H9 (cell line): ENCODE data around the gene DDX25. TPM values are rescaled to one million over a fixed set of nuclear protein-coding genes. Genes with fewer than 3 reads are reported as not detected.
A peak's percentile ranks its signal among the peaks of the same experiment; 100 is the strongest.

Source experiments
- DNase-seq: peaks from one replicate; pipeline ENCODE4 v3.0.0-alpha.2; 2017
- H2AFZ ChIP-seq: one replicate; pipeline ENCODE4 v1.6.1; 2013; ENCODE audit warnings: mild to moderate bottlenecking, low read length, control low read depth, moderate library complexity
- H2AK5ac ChIP-seq: 2 replicates; pipeline ENCODE4 v1.6.1; 2013; ENCODE audit warnings: low read length, control low read depth, mixed read lengths; ENCODE audit not compliant: insufficient read length
- H2BK120ac ChIP-seq: one replicate; pipeline ENCODE4 v1.6.1; 2013; ENCODE audit warnings: low read depth, mild to moderate bottlenecking, low read length, control low read depth, inconsistent platforms; ENCODE audit not compliant: poor library complexity, severe bottlenecking
- H2BK12ac ChIP-seq: 2 replicates; pipeline ENCODE4 v1.6.1; 2013; ENCODE audit warnings: low read length, control low read depth, mixed read lengths, low read depth; ENCODE audit not compliant: insufficient read length
- H2BK15ac ChIP-seq: 2 replicates; pipeline ENCODE4 v1.6.1; 2013; ENCODE audit warnings: low read depth, low read length, control low read depth
- H2BK20ac ChIP-seq: one replicate; pipeline ENCODE4 v1.6.1; 2013; ENCODE audit warnings: low read depth, mild to moderate bottlenecking, low read length, control low read depth, inconsistent platforms; ENCODE audit not compliant: poor library complexity, severe bottlenecking
- H2BK5ac ChIP-seq: 2 replicates; pipeline ENCODE4 v1.6.1; 2013; ENCODE audit warnings: low read length, control low read depth, mixed read lengths; ENCODE audit not compliant: insufficient read length
- H3K14ac ChIP-seq: 2 replicates; pipeline ENCODE4 v1.6.1; 2013; ENCODE audit warnings: low read length, control low read depth; ENCODE audit not compliant: insufficient read depth
- H3K18ac ChIP-seq: 2 replicates; pipeline ENCODE4 v1.6.1; 2013; ENCODE audit warnings: low read depth, mild to moderate bottlenecking, mixed read lengths, low read length, control low read depth; ENCODE audit not compliant: insufficient read length
- H3K23ac ChIP-seq: 2 replicates; pipeline ENCODE4 v1.6.1; 2013; ENCODE audit warnings: low read length, control low read depth, mixed read lengths, low read depth; ENCODE audit not compliant: insufficient read length
- H3K23me2 ChIP-seq: 2 replicates; pipeline ENCODE4 v1.6.1; 2013; ENCODE audit warnings: low read depth, mild to moderate bottlenecking, mixed read lengths, low read length, control low read depth; ENCODE audit not compliant: insufficient read length, poor library complexity, severe bottlenecking
- H3K27ac ChIP-seq: 2 replicates; pipeline ENCODE4 v1.5.1; 2013; ENCODE audit warnings: low read length, control low read depth, mixed read lengths, low read depth; ENCODE audit not compliant: insufficient read length
- H3K27me3 ChIP-seq: 2 replicates; pipeline ENCODE4 v1.6.1; 2013; ENCODE audit warnings: low read length, control low read depth, inconsistent platforms; ENCODE audit not compliant: insufficient read depth
- H3K4ac ChIP-seq: 2 replicates; pipeline ENCODE4 v1.6.1; 2013; ENCODE audit warnings: low read depth, mild to moderate bottlenecking, control low read depth, inconsistent platforms, low read length, moderate library complexity
- H3K4me1 ChIP-seq: 2 replicates; pipeline ENCODE4 v1.6.1; 2013; ENCODE audit warnings: low read length, control low read depth, inconsistent platforms; ENCODE audit not compliant: insufficient read depth
- H3K4me2 ChIP-seq: 2 replicates; pipeline ENCODE4 v1.6.1; 2013; ENCODE audit warnings: low read length, control low read depth, mixed read lengths; ENCODE audit not compliant: insufficient read length, insufficient read depth
- H3K56ac ChIP-seq: 2 replicates; pipeline ENCODE4 v1.6.1; 2013; ENCODE audit warnings: low read depth, mild to moderate bottlenecking, mixed read lengths, low read length, control low read depth; ENCODE audit not compliant: insufficient read length
- H3K79me1 ChIP-seq: 2 replicates; pipeline ENCODE4 v1.6.1; 2013; ENCODE audit warnings: low read depth, mild to moderate bottlenecking, moderate library complexity, low read length, control low read depth, inconsistent platforms; ENCODE audit not compliant: insufficient read depth, poor library complexity, severe bottlenecking
- H3K79me2 ChIP-seq: 2 replicates; pipeline ENCODE4 v1.6.1; 2013; ENCODE audit warnings: low read length, control low read depth, inconsistent platforms; ENCODE audit not compliant: insufficient read depth
- H3K9ac ChIP-seq: 2 replicates; pipeline ENCODE4 v1.6.1; 2013; ENCODE audit warnings: low read length, control low read depth, mixed read lengths; ENCODE audit not compliant: insufficient read length; ENCODE audit errors: extremely low read depth
- H3K9me3 ChIP-seq: one replicate; pipeline ENCODE4 v1.6.1; 2013; ENCODE audit warnings: low read depth, low read length, inconsistent platforms; ENCODE audit not compliant: control insufficient read depth
- H3T11ph ChIP-seq: one replicate; pipeline ENCODE4 v1.6.1; 2013; ENCODE audit warnings: mild to moderate bottlenecking, low read length, control low read depth, inconsistent platforms
- H4K20me1 ChIP-seq: one replicate; pipeline ENCODE4 v1.6.1; 2013; ENCODE audit not compliant: control insufficient read depth, insufficient read length, insufficient read depth
- H4K5ac ChIP-seq: 2 replicates; pipeline ENCODE4 v1.6.1; 2013; ENCODE audit warnings: low read depth, mild to moderate bottlenecking, mixed read lengths, low read length, control low read depth; ENCODE audit not compliant: insufficient read length
- H4K8ac ChIP-seq: replicated peaks from 2 replicates; pipeline ENCODE4 v1.6.1; 2013; ENCODE audit warnings: low read length, control low read depth, mixed read lengths, low read depth; ENCODE audit not compliant: insufficient read length
- H4K91ac ChIP-seq: 2 replicates; pipeline ENCODE4 v1.6.1; 2013; ENCODE audit warnings: low read depth, mild to moderate bottlenecking, moderate library complexity, mixed read lengths, low read length, control low read depth; ENCODE audit not compliant: insufficient read length
- H3K27ac Mint-ChIP-seq, 3 experiments: 2 replicates in 2 of 3; 3 replicates in 1 of 3; pipeline ENCODE4 v1.8.0; 2020 to 2021; ENCODE audit warnings: mixed read lengths in 3 of 3, mild to moderate bottlenecking in 1 of 3, moderate library complexity in 1 of 3
- H3K27me3 Mint-ChIP-seq: 2 replicates; pipeline ENCODE4 v1.8.0; 2021; ENCODE audit warnings: low read depth, mild to moderate bottlenecking, moderate library complexity, mixed read lengths
- H3K36me3 Mint-ChIP-seq, 3 experiments: 2 replicates in 2 of 3; 3 replicates in 1 of 3; pipeline ENCODE4 v1.8.0; 2020 to 2021; ENCODE audit warnings: low read depth in 3 of 3, mixed read lengths in 3 of 3; ENCODE audit not compliant: insufficient read depth in 1 of 3
- H3K4me1 Mint-ChIP-seq, 2 experiments: 2 replicates each; pipeline ENCODE4 v1.8.0; 2020; ENCODE audit warnings: mixed read lengths in 2 of 2
- H3K4me3 Mint-ChIP-seq, 2 experiments: 2 replicates in 1 of 2; 3 replicates in 1 of 2; pipeline ENCODE4 v1.8.0; 2020 to 2021; ENCODE audit warnings: mild to moderate bottlenecking in 2 of 2, mixed read lengths in 2 of 2, moderate library complexity in 1 of 2
- H3K9me3 Mint-ChIP-seq, 2 experiments: 2 replicates in 1 of 2; 3 replicates in 1 of 2; pipeline ENCODE4 v1.8.0; 2020; ENCODE audit warnings: mild to moderate bottlenecking in 2 of 2, mixed read lengths in 2 of 2, moderate library complexity in 1 of 2
- WGBS: extraction: QIAGEN DNeasy Blood & Tissue Kit; methylation state at CpG from one replicate; pipeline ENCODE4 v1.1.7; 2013; ENCODE audit warnings: missing lambda C conversion rate, low lambda C conversion rate, mixed read lengths; ENCODE audit not compliant: insufficient read length; ENCODE audit errors: extremely low coverage; 5-methylcytosine and 5-hydroxymethylcytosine counted together
- total RNA-seq: library from RNA; stranded (reverse); gene quantifications from 2 replicates; pipeline ENCODE4 v1.2.1, GENCODE V29; 2021
- TF ChIP-seq, protein P1 (sequence below): fragments of 200-600 bp; sonication (generic); conservative IDR thresholded peaks from 3 replicates; pipeline ENCODE4 v1.8.0; 2021; ENCODE audit warnings: antibody characterized with exemption, mild to moderate bottlenecking

DDX25 gene
- total RNA-seq, 1 experiment from 2014 or later = 6.9 TPM

GRCh38 chr11:125873881-125874555, 30.3 kb upstream of the DDX25 start:
- peak overlapping the region in 1 of 2 experiments; percentile 60; a peak in 2 of 5 replicates for H3K4me3 Mint-ChIP-seq
- H3K27me3 Mint-ChIP-seq = peaks cover 8% of the 10 kb centered on the region
- TF ChIP-seq, protein P1, sequence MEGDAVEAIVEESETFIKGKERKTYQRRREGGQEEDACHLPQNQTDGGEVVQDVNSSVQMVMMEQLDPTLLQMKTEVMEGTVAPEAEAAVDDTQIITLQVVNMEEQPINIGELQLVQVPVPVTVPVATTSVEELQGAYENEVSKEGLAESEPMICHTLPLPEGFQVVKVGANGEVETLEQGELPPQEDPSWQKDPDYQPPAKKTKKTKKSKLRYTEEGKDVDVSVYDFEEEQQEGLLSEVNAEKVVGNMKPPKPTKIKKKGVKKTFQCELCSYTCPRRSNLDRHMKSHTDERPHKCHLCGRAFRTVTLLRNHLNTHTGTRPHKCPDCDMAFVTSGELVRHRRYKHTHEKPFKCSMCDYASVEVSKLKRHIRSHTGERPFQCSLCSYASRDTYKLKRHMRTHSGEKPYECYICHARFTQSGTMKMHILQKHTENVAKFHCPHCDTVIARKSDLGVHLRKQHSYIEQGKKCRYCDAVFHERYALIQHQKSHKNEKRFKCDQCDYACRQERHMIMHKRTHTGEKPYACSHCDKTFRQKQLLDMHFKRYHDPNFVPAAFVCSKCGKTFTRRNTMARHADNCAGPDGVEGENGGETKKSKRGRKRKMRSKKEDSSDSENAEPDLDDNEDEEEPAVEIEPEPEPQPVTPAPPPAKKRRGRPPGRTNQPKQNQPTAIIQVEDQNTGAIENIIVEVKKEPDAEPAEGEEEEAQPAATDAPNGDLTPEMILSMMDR = no peak
- no peak overlapping the region for H3K56ac ChIP-seq
- no peak overlapping the region for H2AFZ ChIP-seq
- no peaks in the 10 kb centered on the region for H3K27me3 ChIP-seq
- no peak overlapping the region for H2BK20ac ChIP-seq
- H3K4me1 Mint-ChIP-seq = peaks cover 9 to 15% of the 10 kb centered on the region in 2 experiments
- peak overlapping the region in 1 of 3 experiments; percentile 47; a peak in 1 of 7 replicates for H3K27ac Mint-ChIP-seq
- H3K36me3 Mint-ChIP-seq = peaks cover 0 to 6% (median 0%) of the 10 kb centered on the region in 3 experiments; a peak in 2 of 7 replicates
- H3K9ac ChIP-seq = no peak overlapping the region
- no peaks in the 10 kb centered on the region for H4K20me1 ChIP-seq
- no peak overlapping the region for H3K27ac ChIP-seq
- no peaks in the 10 kb centered on the region for H3K4me1 ChIP-seq
- H4K5ac ChIP-seq = no peak overlapping the region
- H3K4me2 ChIP-seq = no peak overlapping the region
- no peak overlapping the region for H2BK5ac ChIP-seq
- peaks cover 6 to 13% of the 10 kb centered on the region in 2 experiments; a peak in 3 of 5 replicates for H3K9me3 Mint-ChIP-seq
- H3K14ac ChIP-seq = no peak overlapping the region
- H3K23me2 ChIP-seq = no peaks in the 10 kb centered on the region
- no peak overlapping the region for H3K23ac ChIP-seq
- DNase-seq = no peak
- no peak overlapping the region for H2BK15ac ChIP-seq
- no peaks in the 10 kb centered on the region for H3K9me3 ChIP-seq
- no peak overlapping the region for H3K4ac ChIP-seq
- H3K18ac ChIP-seq = no peak overlapping the region
- H2AK5ac ChIP-seq = no peak overlapping the region
- H4K91ac ChIP-seq = no peak overlapping the region
- no peak overlapping the region for H3T11ph ChIP-seq
- H3K79me2 ChIP-seq = no peaks in the 10 kb centered on the region
- WGBS = no CpG with 5 or more reads among the region's 20 CpGs
- no peak overlapping the region for H2BK12ac ChIP-seq
- H4K8ac ChIP-seq = no peak overlapping the region
- no peaks in the 10 kb centered on the region for H3K79me1 ChIP-seq
- H2BK120ac ChIP-seq = no peak overlapping the region
